GM18505 (cell line): ENCODE measurements around the gene MRGPRX3.
"Not testable (repeated sequence)": the region's sequence is repeated elsewhere in the genome, so short reads cannot be mapped to it uniquely, and the experiment has no call there.

ENCODE experiments used
- ATAC-seq: cut with Tn5 transposase; IDR thresholded peaks from one replicate; pipeline ENCODE4 v1.9.1; 2021; ENCODE audit not compliant: unreplicated experiment
- POLR2A ChIP-seq: IDR thresholded peaks from 4 replicates; pipeline ENCODE4 v1.6.1; 2011; ENCODE audit warnings: borderline replicate concordance; ENCODE audit not compliant: insufficient read depth, insufficient read length; ENCODE audit errors: extremely low read depth

MRGPRX3 gene

DNA sequence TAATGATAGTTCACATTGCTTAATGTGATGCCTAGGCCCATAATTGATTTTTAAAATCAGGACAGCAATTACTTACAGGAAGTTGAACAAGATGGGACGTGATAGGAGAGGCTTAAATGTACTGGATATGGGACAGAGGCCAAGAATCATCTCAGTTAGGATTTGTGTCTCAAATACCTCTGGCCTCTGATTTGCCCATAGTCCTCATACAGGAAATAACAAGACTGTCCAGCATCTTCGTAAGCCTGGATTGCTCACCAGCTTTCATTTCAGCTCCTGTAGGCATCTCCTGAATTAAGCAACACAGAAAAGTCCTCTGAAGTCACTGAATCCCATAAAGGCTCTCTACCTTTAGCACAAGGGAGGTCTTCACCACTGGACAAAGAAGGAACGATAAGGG, at the start of gene MRGPRX3:
Gene MRGPRX3, plus strand, starts transcription at position 231 of the 400 bp plus-strand sequence. CDS start 4,632 bp downstream, outside the sequence.
- TF ChIP-seq POLR2A: no peak
- ATAC-seq: no peak

DNA sequence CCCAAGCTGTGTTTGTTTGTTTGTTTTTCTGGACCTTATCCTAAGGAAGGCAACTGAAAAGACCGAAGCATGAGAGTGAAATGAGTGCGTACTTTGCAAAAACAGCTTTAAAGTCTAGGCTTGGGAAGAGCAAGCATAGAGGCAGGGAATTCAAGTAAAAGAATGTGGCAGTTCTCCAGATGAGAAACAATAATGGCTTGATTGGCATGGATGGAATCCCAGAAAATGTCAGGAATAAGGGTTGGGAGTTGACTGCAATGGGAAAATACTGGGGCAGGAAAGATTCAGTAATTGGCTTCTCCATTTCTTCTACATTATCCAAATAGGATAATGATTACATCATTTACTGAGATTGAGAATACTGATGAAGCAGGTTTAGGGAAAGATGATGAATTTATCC, 44.0 kb upstream of the MRGPRX3 start:
- TF ChIP-seq POLR2A: no peak
- ATAC-seq: no peak

GRCh38 chr11:18088966-18089365, 43.4 kb upstream of the MRGPRX3 start:
- no peak for ATAC-seq
- TF ChIP-seq POLR2A: no peak

DNA sequence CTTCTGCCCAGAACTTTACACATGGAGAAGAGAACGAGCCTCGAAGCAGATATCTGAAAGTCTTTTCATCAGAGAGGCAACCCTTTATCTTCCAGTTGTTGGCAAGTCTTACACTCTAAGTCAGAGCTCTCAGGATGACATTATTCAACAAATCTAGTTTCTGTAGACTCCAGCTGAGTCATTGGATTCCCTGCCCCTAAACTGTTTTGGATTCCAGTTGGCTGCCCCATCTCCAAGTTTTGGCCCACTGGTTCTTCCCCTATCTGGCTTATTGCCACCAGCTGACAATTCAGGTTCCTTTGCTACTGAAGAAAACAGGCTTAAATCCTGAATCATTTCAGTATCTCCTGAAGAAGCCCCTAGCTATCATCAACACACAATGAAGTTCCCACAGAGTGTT, 40.6 kb upstream of the MRGPRX3 start:
- no peak for TF ChIP-seq POLR2A
- ATAC-seq: no peak

DNA sequence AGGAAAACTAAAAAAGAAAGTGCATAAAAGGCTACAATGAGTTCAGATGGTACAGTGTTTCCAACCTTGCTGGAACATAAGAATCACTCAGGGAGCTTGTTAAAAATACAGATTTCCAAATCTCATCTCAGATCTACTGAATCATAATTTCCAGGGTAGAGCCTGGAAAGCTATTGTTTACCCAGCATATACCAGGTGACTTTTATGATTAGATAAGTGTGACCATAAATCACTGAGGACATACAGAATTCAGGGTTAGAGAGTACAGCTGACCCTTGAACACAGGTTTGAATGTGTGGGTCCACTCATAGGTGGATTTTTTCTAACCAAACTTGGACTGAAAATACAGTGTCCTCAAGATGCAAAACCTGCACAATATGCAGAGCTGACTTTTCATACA, 38.4 kb upstream of the MRGPRX3 start:
- TF ChIP-seq POLR2A: no peak
- no peak for ATAC-seq

- TF ChIP-seq POLR2A: no peak
- ATAC-seq: no peak
Measured at GRCh38 chr11:18100926-18101656, 31.3 kb upstream of the MRGPRX3 start.

- no peak for ATAC-seq
- TF ChIP-seq POLR2A: no peak
Measured at GRCh38 chr11:18105086-18105801, 27.1 kb upstream of the MRGPRX3 start.

DNA sequence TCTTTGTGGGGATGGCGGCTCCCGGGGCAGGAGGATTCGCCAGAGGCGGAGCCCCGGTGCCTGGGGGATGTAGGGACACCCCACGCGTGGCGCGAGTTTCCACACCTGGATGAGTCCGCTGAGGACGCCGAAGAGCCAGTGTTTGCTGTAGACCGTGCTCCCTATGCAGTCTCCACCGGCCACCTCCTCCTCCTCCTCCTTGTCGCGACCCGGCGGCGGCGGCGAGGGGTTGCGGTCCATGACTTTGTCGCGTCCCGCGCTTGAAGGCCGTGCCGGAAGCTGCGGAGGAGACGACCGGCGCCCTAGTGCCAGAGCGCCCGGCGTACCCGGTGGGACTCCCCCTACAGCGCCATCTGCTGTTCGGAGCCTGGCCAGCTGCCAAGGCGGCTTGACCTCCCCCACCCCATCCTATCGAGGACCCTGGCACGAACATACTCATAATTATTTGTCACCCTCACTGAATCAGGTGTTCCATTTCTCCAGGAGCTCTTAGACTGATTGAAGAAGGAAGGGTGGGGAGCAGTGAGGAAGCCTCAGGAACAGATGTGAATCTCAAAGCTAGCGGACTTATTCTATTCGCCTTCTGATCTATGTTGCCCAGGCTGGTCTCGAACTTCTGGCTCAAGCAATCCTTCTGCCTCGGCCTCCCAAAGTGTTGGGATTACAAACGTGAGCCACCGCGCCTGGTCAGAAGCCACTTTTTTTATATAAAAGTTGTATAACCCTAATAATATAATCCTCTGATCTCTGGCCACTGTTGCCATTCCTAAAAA, 26.4 kb upstream of the MRGPRX3 start, which contains the start of gene SAAL1:
Gene SAAL1, minus strand, starts transcription at position 281 of the 773 bp plus-strand sequence. Its CDS starts 41 bp downstream, at position 240.
- ATAC-seq: peak; percentile 97
- TF ChIP-seq POLR2A: peak; percentile 80

GRCh38 chr11:18106688-18107087, 25.7 kb upstream of the MRGPRX3 start:
- no peak for TF ChIP-seq POLR2A
- ATAC-seq: no peak

DNA sequence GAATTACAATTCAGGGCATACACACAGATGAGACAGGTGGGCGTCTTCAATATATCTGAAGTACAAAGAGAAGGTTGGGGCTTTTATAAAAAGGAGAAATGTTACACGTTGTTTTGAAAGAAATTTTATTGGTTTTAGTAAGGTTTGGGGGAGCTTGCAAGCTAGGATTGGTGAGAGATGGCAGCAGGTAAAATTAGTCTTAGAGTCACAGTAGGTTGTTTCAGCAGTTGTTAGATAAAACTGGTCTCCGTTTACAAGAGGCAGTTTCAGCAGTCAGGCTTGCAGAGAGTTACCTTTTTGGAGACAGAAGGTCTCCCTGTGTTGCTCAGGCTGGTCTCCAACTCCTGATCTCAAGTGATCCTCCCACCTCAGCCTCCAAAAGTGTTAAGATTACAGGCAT, 24.1 kb upstream of the MRGPRX3 start:
- TF ChIP-seq POLR2A: no peak
- ATAC-seq: no peak

GRCh38 chr11:18111005-18111404, 21.4 kb upstream of the MRGPRX3 start:
- no peak for TF ChIP-seq POLR2A

GRCh38 chr11:18115360-18116127, 16.8 kb upstream of the MRGPRX3 start:
- ATAC-seq: peak; percentile 79

More at GRCh38 chr11:18111005-18111404, 21.4 kb upstream of the MRGPRX3 start:
- ATAC-seq: no peak

GRCh38 chr11:18121331-18121828, 11.0 kb upstream of the MRGPRX3 start:
- ATAC-seq: not testable (repeated sequence)

More at GRCh38 chr11:18115360-18116127, 16.8 kb upstream of the MRGPRX3 start:
- no peak for TF ChIP-seq POLR2A

DNA sequence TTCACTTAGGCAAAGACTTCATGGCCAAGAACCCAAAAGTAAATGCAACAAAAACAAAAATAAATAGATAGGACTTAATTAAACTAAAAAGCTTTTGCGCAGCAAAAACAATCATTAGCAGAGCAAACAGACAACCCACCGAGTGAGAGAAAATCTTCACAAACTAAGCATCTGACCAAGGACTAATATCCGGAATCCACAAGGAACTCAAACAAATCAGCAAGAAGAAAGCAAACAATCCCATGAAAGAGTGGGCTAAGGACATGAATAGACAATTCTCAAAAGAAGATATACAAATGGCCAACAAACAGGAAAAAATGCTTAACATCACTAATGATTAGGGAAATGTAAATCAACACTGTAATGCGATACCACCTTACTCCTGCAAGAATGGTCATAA, 1.3 kb upstream of the MRGPRX3 start:
- ATAC-seq: not testable (repeated sequence)
